T-cell (primary cell): ENCODE results near the gene EPN1. TPM values are rescaled to one million over a fixed set of nuclear protein-coding genes. Genes with fewer than 3 reads are reported as not detected.

Source experiments
- ATAC-seq, 4 experiments: fragments of 200-7000 bp in 3 of 4; fragments of 150-1000 bp in 1 of 4; cut with Tn5 transposase; replicated peaks in 1 of 4; 1 replicate in 3 of 4; 2 replicates in 1 of 4; pipeline ENCODE4 v1.10.0; 2021; ENCODE audit warnings: moderate library complexity in 3 of 4, mild to moderate bottlenecking in 2 of 4, moderate number of reproducible peaks in 1 of 4
- CTCF ChIA-PET, 2 donors: fragments of 300-600 bp; sonication (Branson Sonifier 250); formaldehyde crosslinking; loops; one replicate each; lab custom pipeline; 2022; ENCODE audit warnings: antibody characterized with exemption in 2 of 2; lab: Charles Lee
- POLR2A ChIA-PET, 2 donors: fragments of 300-600 bp; sonication (Branson Sonifier 250); formaldehyde crosslinking; loops; one replicate each; lab custom pipeline; 2022; ENCODE audit warnings: antibody characterized with exemption in 2 of 2; lab: Charles Lee
- DNase-seq, 35 experiments: peaks; one replicate each; pipeline versions ENCODE4 v3.0.0 to v3.0.0-alpha.2; 2013 to 2023
- H3K27ac ChIP-seq: one replicate; pipeline ENCODE4 v1.5.1; 2013; ENCODE audit warnings: low read length
- H3K27me3 ChIP-seq, 2 experiments: replicated peaks in 1 of 2; 1 replicate in 1 of 2; 2 replicates in 1 of 2; pipeline versions ENCODE4 v1.6.1 to v1.7.0; 2013; ENCODE audit warnings: low read length in 1 of 2, mixed read lengths in 1 of 2; ENCODE audit not compliant: control insufficient read depth in 2 of 2, insufficient read depth in 2 of 2; ENCODE audit errors: extremely low read depth in 1 of 2
- H3K36me3 ChIP-seq, 2 donors: 1 replicate in 1 of 2; 2 replicates in 1 of 2; pipeline versions ENCODE4 v1.6.1 to v1.7.0; 2013; ENCODE audit warnings: low read length in 1 of 2; ENCODE audit not compliant: control insufficient read depth in 2 of 2, insufficient read depth in 1 of 2; ENCODE audit errors: extremely low read depth in 1 of 2
- H3K4me1 ChIP-seq, 2 experiments: 1 replicate in 1 of 2; 2 replicates in 1 of 2; pipeline versions ENCODE4 v1.6.1 to v1.7.0; 2013; ENCODE audit warnings: low read length in 2 of 2, mixed read lengths in 1 of 2; ENCODE audit not compliant: insufficient read depth in 2 of 2, control insufficient read depth in 1 of 2; ENCODE audit errors: extremely low read depth in 1 of 2
- H3K4me3 ChIP-seq, 2 donors: 1 replicate in 1 of 2; 2 replicates in 1 of 2; pipeline versions ENCODE4 v1.5.1 to v1.7.0; 2013; ENCODE audit warnings: mild to moderate bottlenecking in 2 of 2, low read length in 1 of 2, moderate library complexity in 1 of 2; ENCODE audit not compliant: control insufficient read depth in 1 of 2; ENCODE audit errors: extremely low read depth in 1 of 2
- H3K9me3 ChIP-seq: 2 replicates; pipeline ENCODE4 v1.7.0; 2013
- H3K27ac Mint-ChIP-seq, 2 donors: one replicate each; pipeline ENCODE4 v1.8.0; 2020 to 2021; ENCODE audit warnings: mild to moderate bottlenecking in 2 of 2, mixed read lengths in 2 of 2
- H3K27me3 Mint-ChIP-seq, 2 donors: one replicate each; pipeline ENCODE4 v1.8.0; 2021 to 2022; ENCODE audit warnings: mixed read lengths in 2 of 2
- H3K36me3 Mint-ChIP-seq: one replicate; pipeline ENCODE4 v1.8.0; 2021; ENCODE audit warnings: mixed read lengths
- H3K4me1 Mint-ChIP-seq, 3 donors: one replicate each; pipeline ENCODE4 v1.8.0; 2020 to 2022; ENCODE audit warnings: mixed read lengths in 3 of 3, mild to moderate bottlenecking in 1 of 3
- H3K4me3 Mint-ChIP-seq, 3 donors: one replicate each; pipeline ENCODE4 v1.8.0; 2020 to 2022; ENCODE audit warnings: mild to moderate bottlenecking in 3 of 3, mixed read lengths in 3 of 3, moderate library complexity in 3 of 3
- H3K9me3 Mint-ChIP-seq, 3 donors: one replicate each; pipeline ENCODE4 v1.8.0; 2020 to 2022; ENCODE audit warnings: mixed read lengths in 3 of 3
- WGBS: methylation state at CpG from one replicate; pipeline ENCODE4 v1.1.5; 2013; ENCODE audit warnings: missing lambda C conversion rate; ENCODE audit not compliant: insufficient coverage; 5-methylcytosine and 5-hydroxymethylcytosine counted together
- total RNA-seq, 35 experiments: library from RNA in 6 of 35; stranded (reverse) in 6 of 35; fragments of 120-200 nt in 1 of 35; gene quantifications; one replicate each; pipeline versions ENCODE4 v1.2.1 to v1.2.4 and lab custom pipeline; 2013 to 2026

EPN1 gene
- total RNA-seq, 5 donors from 2014 or later (not counting 1 experiment from before 2014, with no cell fraction given), result 32.6 to 75.2 (median 60.6) TPM

DNA sequence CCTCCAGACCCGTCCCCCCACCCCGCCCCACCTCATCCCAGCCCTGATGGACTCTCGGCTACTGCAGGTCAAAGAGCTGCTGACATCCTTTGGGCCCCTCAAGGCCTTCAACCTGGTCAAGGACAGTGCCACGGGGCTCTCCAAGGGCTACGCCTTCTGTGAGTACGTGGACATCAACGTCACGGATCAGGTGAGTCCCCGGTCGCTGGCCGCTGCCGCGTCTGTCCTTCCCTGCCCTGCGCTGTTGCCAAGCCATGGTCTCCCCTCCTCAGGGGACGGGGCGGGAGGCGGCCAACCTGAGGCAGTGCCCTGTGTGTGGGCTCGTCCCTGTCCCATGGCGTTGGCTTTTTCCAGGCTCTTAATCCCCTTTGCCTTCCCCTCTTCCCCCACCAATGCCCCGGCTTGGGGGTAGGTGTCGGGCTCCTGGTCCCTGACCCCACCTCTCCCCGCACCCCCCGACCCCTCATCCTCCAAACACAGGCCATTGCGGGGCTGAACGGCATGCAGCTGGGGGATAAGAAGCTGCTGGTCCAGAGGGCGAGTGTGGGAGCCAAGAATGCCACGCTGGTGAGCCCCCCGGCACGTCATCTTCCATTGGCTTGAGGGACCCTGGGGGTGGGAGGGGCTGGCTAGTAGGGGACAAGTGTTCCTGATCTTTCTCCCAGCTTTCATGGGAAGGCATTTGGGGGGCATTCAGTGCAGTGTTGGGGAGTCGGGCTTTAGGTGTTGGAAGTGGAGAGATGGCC, 6.2 kb upstream of the EPN1 start:
- Mint-ChIP-seq H3K4me1 (peaks cover 38 to 48% (median 47%) of the 10 kb centered on the region in 3 donors), H3K9me3 (no peaks in the 10 kb centered on the region), H3K36me3 (peaks cover 35% of the 10 kb centered on the region), H3K27me3 (no peaks in the 10 kb centered on the region), H3K4me3 (no peak overlapping the region), H3K27ac (no peak overlapping the region)
- Histone ChIP-seq H3K36me3 (peaks cover 33 to 65% of the 10 kb centered on the region in 2 donors), H3K27ac (no peak overlapping the region), H3K4me1 (peaks cover 0 to 49% of the 10 kb centered on the region in 2 experiments), H3K27me3 (no peaks in the 10 kb centered on the region), H3K4me3 (no peak overlapping the region), H3K9me3 (no peaks in the 10 kb centered on the region)
- ChIA-PET CTCF (interaction anchor here in 1 of 2 donors (1.4 kb wide), 1 partner anchor 12 kb away, joined by 4 read pairs; no protein-coding TSS in a partner anchor), POLR2A (interaction anchor here in 1 of 2 donors (0.7 kb wide), 1 partner anchor 23 kb away, joined by 9 read pairs; no protein-coding TSS in a partner anchor)
- WGBS, result 94% methylated on average over 26 of the region's 30 CpGs
- DNase-seq (no peak), ATAC-seq (no peak)

DNA sequence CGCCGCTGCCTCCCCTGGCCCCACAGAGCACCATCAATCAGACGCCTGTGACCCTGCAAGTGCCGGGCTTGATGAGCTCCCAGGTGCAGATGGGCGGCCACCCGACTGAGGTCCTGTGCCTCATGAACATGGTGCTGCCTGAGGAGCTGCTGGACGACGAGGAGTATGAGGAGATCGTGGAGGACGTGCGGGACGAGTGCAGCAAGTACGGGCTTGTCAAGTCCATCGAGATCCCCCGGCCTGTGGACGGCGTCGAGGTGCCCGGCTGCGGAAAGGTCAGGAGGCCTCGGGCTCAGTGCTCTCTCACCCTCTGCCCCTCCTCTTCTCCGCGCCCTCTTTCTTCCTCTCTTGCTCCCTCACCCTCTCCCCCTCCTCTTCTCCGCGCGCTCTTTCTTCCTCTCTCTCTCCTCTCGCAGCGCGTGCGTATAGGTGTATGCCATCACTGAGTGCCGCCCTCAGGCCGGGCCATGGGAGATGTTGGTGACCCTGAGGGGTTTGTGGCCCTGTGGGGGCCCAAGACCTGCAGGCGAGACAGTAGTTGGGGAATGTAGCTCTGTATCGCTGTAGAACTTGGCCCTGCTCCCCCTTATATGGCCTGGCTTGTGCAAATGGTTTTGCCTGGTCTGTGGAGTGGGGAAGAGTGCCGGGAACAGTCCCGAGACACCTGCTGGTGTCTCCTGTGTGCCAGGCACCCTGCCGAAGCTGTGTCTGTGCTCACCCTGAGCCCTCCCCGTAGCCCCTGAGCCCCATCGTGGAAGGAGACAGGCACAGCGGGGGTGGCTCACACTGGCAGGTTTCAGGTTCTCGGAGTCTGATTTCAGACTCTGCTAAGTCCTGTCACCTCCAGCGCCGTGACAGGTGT, 5.4 kb upstream of the EPN1 start:
- Histone ChIP-seq H3K27me3 (no peaks in the 10 kb centered on the region), H3K36me3 (peaks cover 33 to 59% of the 10 kb centered on the region in 2 donors), H3K9me3 (no peaks in the 10 kb centered on the region), H3K4me1 (peaks cover 0 to 56% of the 10 kb centered on the region in 2 experiments), H3K4me3 (no peak overlapping the region), H3K27ac (no peak overlapping the region)
- Mint-ChIP-seq H3K4me1 (peaks cover 39 to 46% (median 46%) of the 10 kb centered on the region in 3 donors), H3K27ac (no peak overlapping the region), H3K27me3 (no peaks in the 10 kb centered on the region), H3K36me3 (peaks cover 28% of the 10 kb centered on the region), H3K9me3 (no peaks in the 10 kb centered on the region), H3K4me3 (no peak overlapping the region)
- ATAC-seq (no peak), DNase-seq (no peak)
- 87% methylated on average over 14 of the region's 43 CpGs for WGBS
- CTCF ChIA-PET, result no interaction called here
- POLR2A ChIA-PET, result interaction anchor here in 1 of 2 donors (0.5 kb wide), 1 partner anchor 9 kb away, joined by 3 read pairs; no protein-coding TSS in a partner anchor

DNA sequence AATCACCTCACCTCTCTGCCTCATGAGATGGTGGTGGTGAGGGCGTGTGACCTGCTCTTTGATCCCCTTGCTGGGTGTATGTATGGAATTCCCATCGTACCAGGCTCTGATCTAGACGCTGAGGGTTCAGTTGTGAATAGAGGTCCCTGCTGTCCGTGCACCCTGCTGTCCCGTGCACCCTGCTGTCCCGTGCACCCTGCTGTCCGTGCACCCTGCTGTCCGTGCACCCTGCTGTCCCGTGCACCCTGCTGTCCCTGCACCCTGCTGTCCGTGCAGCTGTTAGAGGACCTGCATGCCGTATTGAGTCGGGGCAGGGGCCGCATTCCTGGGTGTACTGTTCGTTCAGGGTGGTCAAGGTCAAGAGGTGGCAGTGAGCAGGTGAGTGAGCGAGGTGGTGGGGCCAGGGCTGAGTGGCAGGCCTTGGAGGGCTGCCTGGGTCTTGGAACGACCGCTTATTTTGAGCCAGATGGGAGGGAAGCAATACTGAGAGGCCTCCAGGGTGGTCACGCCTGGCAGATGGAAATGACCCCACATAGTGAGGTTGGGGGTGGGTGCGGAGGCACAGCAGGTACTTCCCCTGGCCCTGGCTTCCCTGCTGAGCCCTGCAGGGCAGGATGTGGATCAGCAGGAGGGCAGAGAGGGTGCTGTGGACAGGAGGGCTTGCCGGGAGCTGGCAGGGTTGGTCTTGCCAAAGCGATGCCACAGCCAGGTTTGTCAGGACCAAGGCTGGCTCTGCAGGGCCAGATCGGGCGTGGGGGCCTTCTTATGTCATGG, 4.6 kb upstream of the EPN1 start:
- peaks cover 24% of the 10 kb centered on the region for H3K36me3 Mint-ChIP-seq
- H3K4me3 ChIP-seq, result no peak overlapping the region
- CTCF ChIA-PET, result no interaction called here
- ATAC-seq (no peak), DNase-seq (peak in 2 of 35 experiments; percentile 22 to 44)
- POLR2A ChIA-PET, result no interaction called here
- H3K4me1 ChIP-seq, result peaks cover 0 to 58% of the 10 kb centered on the region in 2 experiments
- H3K9me3 Mint-ChIP-seq, result no peaks in the 10 kb centered on the region
- WGBS, result 92% methylated on average over 21 of the region's 23 CpGs
- no peak overlapping the region for H3K27ac ChIP-seq
- H3K27me3 ChIP-seq, result no peaks in the 10 kb centered on the region
- no peaks in the 10 kb centered on the region for H3K9me3 ChIP-seq
- H3K27me3 Mint-ChIP-seq, result no peaks in the 10 kb centered on the region
- H3K4me1 Mint-ChIP-seq, result peaks cover 42 to 47% (median 45%) of the 10 kb centered on the region in 3 donors
- H3K4me3 Mint-ChIP-seq, result no peak overlapping the region
- no peak overlapping the region for H3K27ac Mint-ChIP-seq
- H3K36me3 ChIP-seq, result peaks cover 33 to 55% of the 10 kb centered on the region in 2 donors

DNA sequence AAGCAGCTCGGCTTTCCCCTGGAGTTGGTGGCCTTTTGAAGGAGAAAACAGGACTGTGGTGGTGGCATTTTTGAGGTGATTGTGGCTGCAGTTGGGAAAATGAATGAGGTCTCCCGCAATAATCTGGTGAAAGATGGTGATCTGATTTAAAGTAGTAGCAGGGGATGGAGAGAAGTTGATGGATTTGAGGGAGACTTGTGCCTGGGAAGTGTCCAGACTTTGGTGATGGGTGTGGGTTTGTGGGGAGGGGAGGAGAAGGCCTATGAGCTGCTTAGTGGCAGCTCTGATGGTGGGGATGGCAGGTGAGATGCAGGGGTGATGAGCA, 4.0 kb upstream of the EPN1 start:
- no peak overlapping the region for H3K4me3 Mint-ChIP-seq
- H3K9me3 Mint-ChIP-seq, result no peaks in the 10 kb centered on the region
- peaks cover 42 to 50% (median 49%) of the 10 kb centered on the region in 3 donors for H3K4me1 Mint-ChIP-seq

DNA sequence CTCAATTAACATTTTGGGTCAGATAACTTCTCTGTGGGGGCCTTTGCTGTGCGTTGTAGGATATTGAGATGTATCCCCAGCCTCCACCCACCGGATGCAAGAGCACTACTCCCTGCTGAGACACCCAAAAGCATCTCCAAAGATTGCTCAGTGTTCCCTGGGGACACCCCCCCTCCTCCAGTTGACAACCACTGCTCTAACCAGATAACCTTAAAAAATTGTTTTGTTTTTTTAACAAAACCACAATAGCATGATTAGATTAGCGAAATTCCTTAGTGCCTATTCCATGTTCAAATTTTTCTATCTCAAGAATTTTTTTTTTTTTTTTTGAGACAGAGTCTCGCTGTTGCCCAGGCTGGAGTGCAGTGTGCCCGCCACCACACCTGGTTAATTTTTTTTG, 2.6 kb upstream of the EPN1 start:
- H3K9me3 ChIP-seq, result no peaks in the 10 kb centered on the region
- no peak overlapping the region for H3K27ac Mint-ChIP-seq
- no peak overlapping the region for H3K4me3 Mint-ChIP-seq
- no peak for ATAC-seq
- DNase-seq, result no peak
- peaks cover 54 to 55% (median 54%) of the 10 kb centered on the region in 3 donors for H3K4me1 Mint-ChIP-seq
- ChIA-PET POLR2A (no interaction called here), CTCF (no interaction called here)
- no peaks in the 10 kb centered on the region for H3K27me3 ChIP-seq
- no peak overlapping the region for H3K27ac ChIP-seq
- WGBS, result no CpG with 5 or more reads among the region's 5 CpGs
- H3K4me1 ChIP-seq, result peaks cover 10 to 64% of the 10 kb centered on the region in 2 experiments
- H3K27me3 Mint-ChIP-seq, result no peaks in the 10 kb centered on the region
- H3K36me3 Mint-ChIP-seq, result peaks cover 23% of the 10 kb centered on the region
- peaks cover 25 to 39% of the 10 kb centered on the region in 2 donors for H3K36me3 ChIP-seq
- no peaks in the 10 kb centered on the region for H3K9me3 Mint-ChIP-seq
- H3K4me3 ChIP-seq, result no peak overlapping the region

More for the DNA sequence above, 4.0 kb upstream of the EPN1 start:
- Mint-ChIP-seq H3K36me3 (peaks cover 21% of the 10 kb centered on the region), H3K27me3 (no peaks in the 10 kb centered on the region), H3K27ac (no peak overlapping the region)
- DNase-seq (no peak), ATAC-seq (no peak)
- Histone ChIP-seq H3K9me3 (no peaks in the 10 kb centered on the region), H3K27me3 (no peaks in the 10 kb centered on the region), H3K4me3 (no peak overlapping the region), H3K27ac (no peak overlapping the region), H3K36me3 (peaks cover 33 to 52% of the 10 kb centered on the region in 2 donors), H3K4me1 (peaks cover 2 to 64% of the 10 kb centered on the region in 2 experiments)
- 83% methylated on average over 2 of the region's 2 CpGs for WGBS
- ChIA-PET CTCF (interaction anchor here in 1 of 2 donors (0.7 to 1.0 kb wide), 3 partner anchors 16 to 1534 kb away, joined by 4 to 7 read pairs (median 6); partner anchors contain the start of genes CNOT3 and U2AF2), POLR2A (interaction anchor here in 1 of 2 donors (0.8 kb wide), 1 partner anchor 14 kb away, joined by 3 read pairs; no protein-coding TSS in a partner anchor)
